Measurements from ENCODE around the gene TBX3.

TBX3 gene

DNA sequence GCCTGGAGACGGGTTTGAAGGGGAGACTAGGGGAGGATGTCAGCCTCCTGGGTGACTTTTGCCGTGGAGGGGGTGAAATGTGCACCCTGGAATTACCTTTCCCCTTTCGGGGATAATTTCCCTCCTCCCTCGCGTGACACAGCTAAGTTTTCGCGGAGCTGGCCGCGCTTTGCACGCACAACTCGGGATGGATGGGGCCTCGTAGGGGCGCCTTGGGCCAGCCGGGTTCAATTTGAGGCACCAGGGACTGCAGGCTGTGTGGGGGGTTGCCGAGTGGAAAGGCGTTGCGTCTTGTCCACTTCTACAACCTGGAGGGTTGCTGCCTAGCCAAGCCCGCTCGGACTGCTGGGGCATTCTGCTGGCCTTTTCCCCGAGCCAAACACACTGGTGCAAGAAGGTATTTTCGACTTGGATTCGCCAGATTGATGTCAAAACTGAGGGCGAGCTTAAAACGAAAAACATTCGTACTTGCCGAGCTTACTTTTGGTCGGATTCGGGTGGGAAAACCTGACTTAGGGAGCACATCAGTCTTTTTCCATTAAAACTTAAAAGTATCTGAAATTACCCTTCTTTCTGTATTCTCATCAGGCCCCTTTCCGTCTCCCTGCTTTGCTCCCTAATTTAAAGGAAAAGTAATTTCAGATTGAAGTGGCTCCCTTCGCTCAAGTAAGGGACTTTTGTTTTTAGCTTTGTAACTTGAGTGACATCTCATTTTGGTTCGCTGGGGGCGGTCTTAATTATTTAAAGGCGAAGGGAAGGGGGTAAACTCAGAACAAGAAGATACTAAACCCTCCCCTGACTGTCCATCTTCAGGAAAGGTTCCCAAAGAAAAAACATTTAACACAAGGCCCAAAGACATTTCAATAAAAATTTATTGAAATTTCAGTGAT is 14.3 kb downstream of the TBX3 start:
- peak; percentile 74 for DNase-seq

DNA sequence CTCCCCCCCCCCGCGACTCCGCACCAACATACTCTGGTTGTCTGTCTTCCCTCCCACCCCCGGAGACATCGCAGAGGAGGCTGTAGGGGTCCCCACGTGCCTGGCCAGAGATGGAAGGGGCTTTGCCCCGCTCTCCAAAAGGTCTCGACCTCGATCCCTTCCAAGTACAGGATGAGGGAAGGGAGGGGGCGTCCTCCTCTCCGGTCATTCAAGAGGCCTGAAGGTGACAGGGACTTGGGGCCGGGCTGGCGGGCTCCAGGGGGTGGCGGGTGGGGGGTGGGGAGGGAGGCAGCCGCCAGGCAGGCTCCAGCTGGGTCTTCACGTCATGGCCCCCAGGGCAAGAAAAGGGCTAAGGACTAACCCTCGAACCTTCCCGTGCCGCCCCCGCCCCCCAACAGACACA is 15.1 kb downstream of the TBX3 start:
- DNase-seq: no peak

DNA sequence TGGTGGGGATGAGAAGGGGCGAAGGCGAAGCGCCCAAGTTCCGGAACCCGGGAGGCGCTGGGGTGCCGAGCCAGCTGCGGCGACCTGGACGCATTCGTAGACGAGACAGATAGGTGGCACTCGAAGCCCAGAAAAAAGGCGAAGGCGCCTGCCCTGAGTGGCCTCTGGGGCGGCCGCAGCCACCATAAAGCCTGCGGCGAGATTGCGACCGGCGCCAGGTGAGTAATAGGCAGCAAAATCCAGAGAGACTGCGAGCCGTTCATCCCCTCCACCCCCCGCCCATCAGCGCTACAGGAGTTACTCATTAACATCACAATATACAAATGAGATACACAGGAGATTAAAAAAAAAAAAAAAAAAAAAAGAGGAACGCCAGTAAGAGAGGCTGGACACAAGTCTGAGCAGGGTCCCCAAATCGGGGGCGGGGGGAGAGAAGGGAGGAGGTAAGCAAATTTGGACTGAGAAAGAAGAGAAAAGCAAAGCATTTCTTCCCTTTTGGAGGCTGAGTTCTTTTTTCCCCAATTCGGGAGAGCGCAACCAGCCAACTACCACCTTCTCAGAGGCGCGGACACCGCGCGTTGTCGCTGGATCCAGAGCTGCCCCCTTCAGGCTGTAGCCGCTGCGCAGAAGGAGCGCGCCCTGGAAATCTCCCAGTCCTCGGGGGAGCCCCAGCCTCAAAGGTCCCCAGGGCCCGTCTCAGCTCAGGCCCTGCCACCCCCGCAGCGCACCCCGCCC is 15.7 kb downstream of the TBX3 start:
- DNase-seq: peak; percentile 88

DNA sequence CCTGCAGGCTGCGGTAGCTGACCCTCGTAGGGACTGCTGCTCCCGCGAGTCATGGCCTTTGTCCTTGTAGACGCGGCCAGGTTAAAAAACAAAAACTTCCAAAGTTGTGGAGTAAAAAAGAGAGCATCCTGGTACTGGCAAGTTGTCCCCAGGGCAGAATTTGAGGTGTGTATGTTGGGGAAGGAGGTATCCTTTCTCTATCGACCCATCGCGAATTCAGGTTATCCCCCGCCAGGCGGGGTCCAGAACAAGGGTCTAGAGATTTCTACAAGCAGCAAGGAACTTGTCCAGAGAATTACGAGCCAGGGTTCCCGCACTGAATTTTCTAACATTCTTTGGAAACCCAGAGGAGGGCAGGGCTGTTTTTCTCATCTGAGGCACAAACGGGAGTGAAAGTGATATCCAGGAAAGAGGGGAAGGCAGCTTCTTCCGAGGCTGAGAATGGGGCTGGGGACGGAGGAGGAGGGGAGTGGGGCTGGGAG is 16.3 kb downstream of the TBX3 start:
- peak; percentile 60 for DNase-seq

DNA sequence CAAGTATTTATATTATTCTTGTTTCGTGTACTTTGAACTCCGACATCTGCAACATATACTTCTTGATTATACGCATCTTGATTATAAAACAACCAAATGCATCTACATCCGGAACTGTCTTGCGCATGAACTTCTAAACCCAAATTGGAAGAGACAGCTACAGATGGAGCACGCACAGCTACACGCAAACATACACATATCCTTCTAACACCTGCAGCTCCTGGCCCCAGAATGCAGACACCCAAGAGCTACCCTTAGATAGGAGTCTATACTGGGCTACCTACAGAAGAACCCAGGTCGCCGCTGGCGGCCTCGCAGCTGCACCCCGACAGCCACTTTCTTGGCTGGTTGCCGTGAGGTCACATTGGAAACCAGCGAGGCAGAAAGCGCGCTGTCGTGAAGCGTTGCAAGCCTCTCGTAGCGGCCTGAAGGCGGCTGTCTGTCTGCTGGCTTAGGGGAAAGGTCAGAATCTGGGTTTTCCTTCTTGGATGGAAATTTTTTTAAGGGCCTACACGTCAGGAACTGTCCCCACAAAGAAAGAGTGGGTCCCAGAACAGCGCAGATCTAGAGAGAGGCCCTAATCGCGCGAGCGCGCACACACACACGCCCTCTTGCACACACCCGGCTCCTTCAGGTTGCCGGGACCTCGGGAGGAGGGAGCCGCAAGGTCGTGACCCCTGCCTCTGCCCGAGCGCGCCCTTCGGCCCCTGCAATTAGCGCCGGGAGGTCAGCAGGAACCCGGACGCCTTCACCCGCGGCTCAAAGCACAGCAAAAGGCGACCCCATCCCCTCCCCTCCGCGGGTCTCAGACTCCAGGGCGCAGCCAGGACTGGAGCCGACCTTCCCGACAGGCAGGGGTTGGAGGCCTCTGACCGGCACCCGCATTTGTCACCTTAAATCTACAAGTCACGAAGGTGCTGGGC is 17.0 kb downstream of the TBX3 start:
- DNase-seq: peak; percentile 63

DNA sequence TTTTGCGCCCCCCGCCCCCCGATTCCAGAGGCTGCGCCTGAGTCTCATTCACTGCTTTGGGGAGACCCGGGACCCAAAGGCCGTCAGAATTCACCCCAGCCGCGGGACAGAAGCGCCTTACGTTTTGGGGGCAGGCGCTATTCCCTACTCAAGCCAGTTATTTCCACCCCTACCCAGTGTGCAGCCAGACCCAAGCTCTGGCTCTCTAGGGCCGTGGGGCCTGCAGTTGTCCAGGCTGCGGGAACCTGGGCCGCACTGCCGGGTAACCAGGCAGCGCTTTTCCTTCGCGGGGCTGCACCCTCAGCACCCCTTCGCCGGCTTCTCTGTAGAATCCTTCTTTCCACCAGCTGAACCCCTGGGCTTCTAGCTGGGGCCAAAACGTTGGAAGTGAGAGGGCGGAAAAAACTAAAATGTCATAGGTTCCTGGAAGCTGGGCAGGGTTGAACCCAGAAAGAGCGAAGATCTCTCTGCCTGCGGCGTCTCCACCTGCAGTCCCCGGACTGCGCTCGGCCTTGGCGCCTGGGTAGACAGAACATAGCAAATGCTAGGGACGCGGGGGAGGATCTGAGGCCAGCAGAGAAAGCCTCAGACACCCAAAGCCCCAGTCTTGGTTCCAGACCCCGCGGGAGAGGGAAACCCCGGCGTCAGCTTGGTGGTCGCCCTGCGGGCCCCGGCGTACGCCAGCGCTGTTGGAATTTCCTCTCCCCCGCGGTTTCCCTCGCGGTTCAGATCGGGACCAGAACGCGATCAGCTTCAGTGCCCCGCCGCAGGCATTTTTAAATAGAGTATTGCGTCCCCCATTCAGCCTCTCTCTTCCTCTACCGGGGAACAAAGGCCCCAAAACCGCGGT is 18.3 kb downstream of the TBX3 start:
- DNase-seq: peak; percentile 79

DNA sequence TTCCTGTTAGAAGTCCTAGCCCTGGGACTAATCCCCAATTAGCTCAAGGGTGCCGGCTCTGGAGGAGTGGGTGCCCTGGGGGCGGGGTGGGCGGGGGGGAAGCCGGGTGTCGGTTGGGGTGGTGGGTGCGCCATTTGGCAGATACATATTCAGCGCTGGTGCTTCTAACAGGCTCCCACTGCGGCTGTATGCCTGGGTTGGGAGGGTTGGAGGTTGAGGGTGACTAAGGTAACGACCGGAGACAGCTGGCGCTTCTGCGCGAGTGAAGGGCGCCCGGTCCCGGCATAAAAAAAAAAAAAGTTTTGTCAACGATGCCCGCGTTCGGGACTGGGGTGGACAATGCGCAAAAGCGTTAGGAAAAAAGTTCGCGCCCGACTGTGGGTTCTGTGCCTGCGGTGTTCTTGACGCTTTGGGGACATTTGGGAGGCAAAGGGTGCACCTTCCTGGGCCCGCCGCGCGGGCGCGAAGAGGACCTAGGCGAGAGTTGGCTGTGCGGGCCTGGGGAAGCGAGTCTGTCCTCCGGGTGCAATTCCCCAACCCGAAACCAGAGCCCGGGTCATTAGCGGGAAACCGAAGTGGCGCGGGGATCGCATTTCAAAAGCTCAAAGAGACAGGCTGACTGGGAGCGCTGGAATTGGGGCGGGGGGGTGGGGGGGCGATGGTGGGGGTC is 19.2 kb downstream of the TBX3 start:
- DNase-seq: peak; percentile 59

DNA sequence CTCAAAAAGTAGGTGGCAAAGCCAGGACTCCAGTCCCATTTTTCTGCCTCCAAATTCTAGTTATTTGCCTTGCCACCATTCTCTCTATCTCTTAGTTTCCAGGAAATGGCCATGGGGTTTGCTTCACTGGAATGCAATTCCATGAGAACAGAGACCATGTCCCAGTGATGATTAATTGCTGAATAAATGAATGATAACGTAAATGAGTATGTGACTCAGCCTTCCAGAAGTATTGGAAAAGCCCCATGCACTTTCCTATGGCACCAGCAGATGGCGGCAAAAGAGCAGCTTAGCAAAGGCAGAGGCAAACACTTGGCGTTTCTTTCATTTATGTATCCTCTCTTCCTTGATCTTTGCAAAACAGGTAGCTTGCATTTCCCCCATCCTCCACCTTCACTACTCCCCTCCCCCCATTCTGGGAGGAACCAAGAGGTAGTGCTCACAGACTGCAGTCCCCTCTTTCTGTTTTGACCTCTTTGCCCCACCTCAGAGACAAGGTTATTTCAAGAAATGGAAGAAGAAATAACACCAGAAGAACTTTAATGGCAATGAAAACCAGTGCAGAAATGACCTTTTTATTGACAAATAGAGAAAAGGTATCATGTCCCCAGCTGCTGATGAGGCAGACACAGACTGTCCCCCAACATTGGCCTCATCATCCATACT is 21.3 kb downstream of the TBX3 start:
- peak; percentile 35 for DNase-seq

DNA sequence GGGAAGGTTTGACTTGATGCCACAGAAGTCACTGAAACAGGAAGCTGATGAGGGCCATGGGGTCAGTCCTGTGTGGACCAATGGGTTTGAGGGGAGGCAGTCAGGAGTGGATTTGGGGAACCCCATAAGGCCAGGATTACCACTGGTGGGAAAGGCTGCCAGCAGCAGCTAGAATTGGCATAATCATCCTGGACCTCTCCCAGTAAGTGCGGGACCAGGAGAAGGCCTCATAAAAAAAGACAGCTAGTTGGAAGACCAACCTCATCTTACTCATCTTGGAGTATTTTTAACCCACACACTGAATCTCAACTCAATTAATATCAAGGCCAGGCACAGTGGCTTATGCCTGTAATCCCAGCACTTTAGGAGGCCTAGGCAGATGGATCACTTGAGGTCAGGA is 22.7 kb downstream of the TBX3 start:
- no peak for DNase-seq

DNA sequence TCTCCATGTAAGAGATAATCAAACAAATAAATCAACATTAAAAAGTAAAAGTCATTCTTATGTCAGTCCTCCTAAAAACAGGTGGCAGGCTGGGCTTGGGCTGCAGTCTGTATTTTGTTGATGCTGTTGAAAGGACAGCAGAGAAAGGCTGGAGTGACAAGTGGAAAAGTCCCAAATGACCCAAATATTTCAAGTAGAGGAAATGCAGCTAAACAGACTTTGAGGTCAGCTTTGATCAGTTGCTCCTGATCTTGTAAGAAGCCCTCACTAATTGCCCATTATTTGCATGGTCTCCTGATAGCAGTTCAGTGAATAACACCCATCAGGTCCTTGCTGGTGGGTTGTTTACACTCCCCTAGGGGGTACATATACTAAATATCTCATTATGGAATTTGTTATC is 24.9 kb downstream of the TBX3 start:
- no peak for DNase-seq

DNA sequence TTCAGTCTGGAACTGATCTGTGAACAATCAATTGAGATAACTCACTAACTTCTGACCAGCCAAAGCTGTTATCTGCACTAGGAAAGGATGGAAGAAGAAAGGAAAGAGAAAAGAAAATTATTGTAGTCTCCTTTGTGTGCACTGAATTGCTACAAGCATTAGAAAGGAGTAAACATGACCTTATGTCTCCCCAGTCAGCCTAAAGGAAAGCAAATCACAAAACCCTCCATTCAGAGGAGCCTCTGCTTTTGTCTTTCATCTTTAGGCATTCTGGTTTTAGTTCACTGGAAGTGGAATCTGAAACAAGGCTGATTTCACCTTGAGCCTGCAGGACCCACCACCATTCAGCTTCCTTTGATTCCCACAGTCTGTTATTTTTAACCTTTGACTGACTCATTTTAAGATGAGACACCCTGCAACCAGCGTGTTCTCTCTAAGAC is 26.0 kb downstream of the TBX3 start:
- DNase-seq: no peak

DNA sequence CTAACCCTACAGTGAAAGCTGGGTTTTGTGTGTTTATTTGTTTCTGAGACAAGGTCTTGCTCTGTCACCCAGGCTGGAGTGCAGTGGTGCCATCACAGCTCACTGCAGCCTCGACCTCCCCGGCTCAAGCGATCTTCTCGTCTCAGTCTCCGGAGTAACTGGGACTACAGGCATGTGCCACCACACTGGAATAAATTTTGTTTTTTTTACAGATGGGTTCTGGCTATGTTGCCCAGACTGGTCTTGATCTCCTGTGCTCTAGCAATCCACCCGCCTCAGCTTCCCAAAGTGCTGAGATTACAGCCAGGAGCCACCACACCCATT is 26.4 kb downstream of the TBX3 start:
- no peak for DNase-seq

DNA sequence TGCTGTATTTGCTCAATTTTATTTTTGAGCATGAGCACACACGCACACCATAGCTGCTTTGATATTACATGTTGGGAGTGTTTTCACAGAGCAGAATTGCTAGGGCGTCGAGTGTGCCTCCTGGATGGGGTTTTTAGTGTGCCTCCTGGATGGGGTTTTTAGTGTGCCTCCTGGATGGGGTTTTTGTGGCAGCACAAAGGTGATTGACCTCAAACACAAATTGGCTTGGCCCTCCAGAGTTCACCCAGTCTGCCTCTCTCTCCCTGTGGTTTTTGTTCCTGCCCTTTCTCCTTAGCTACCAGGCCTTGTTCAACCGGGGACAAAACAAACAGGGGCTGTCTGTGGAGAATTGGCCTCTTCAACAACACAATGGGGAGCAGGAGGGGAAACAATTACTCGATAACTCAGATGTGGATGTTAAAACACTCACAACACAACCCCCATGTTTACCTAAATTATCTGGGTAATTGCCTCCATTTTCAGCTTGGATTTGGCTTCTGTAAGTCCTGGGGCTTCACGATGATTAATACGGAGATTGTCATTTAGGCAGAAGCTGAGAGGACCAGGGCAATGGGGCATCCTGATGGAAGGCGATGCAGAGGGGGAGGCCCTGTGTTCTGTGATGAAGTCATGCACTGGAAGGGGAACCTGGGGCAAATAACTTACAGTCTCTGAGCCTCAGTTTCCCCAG is 26.9 kb downstream of the TBX3 start:
- no peak for DNase-seq

DNA sequence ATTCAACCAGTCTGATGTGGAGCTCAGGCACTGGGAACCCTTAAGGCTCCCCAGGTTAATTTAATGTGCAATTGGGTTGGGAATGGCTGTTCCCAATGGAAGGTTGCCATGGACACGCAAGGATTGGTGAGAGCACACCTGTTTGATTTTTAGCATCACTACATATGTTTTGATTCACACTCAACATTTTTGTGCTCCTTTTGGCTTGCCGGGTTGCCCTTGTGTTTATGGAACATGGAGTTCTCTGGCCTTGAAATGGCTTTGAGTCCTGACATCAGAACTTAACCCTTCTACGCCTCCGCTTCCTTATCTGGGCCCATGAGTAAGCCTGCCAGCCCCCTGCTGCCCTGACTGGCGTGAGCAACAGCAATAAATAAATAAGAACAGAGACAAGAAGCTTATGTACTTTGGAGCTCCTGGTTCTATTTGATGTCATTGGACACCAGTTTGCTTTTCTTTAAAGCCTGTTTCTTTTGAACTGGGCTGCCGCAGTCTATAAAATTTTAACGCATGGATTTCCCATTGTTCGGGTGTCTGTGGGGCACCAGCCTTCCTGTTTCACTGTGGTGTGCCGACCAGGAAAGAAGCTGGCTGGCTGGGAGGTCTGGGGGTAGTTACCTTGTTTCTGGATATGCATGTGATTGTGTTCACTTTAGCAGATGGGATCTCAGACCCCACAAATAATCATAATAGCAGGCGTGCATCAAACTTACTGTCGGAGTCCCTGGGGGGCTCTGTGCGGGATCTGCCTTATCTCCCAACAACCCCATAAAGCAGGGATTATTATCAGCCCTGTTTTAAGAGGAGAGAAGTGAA is 27.8 kb downstream of the TBX3 start:
- no peak for DNase-seq

DNA sequence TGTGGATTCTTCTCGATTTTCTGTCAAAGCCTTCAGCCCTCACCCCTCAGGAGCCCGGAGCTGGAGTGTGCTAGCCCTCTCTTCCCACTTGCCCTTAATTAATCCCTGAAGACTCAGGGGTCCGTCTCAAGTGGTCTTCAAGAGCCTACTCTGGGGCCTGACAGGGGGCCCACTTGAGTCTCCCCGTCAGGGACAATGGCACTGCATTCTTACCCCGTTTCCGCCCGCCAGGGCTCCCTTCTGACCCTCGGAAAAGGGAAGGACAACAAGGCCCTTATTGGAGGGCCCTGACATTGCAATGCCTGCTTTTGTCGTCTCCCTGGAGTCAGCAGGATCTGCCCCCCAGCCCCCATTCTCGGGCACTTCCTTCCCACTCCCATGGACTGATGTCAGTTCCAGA is 34.4 kb downstream of the TBX3 start:
- DNase-seq: no peak

DNA sequence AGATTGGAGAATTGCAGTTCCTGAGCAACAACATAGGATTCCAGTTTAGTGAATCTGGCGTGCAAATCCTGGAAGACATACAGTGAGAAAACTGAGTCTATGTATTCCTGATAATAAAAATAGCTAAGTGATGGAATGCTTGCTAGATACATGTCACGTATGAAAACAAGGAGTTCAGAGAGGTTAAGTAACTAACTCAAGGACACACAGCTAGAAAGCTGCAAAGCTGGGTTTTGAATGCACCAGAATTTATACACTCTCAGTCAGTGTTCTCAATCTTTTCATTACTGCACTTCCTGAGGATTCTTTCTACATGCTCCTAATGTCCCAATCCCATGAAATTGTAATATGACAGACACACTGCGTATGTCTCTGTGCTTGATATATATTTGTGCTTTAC is 35.3 kb downstream of the TBX3 start:
- DNase-seq: no peak

DNA sequence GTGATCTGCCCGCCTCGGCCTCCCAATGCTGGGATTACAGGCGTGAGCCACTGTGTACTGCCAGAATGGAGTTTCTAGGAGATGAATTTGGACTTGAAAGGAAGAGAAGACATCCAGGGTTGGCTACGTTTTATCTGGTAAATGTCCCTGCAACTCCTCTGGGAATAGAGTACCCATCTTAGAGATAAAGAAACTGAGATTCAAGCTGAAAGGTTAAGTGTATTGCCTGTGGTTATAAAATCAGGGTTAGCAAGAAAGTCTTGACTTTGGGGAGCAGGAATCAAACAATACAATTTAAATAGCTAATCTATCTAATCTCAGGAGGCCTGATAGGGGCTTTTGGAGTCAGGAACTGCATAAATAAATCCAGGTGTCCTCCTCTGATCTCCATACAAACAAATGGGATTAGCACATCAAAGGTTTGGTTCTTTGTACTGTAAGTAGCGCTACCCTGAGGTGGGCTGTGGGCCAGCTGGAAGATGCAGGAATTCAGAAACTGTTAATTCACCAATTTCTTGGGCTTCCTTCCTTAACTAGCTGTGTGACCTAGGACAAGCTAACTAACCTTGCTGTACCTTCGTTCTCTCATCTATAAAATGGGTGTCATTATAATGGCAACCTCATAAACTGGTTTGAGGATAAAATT is 45.1 kb downstream of the TBX3 start:
- DNase-seq: no peak

DNA sequence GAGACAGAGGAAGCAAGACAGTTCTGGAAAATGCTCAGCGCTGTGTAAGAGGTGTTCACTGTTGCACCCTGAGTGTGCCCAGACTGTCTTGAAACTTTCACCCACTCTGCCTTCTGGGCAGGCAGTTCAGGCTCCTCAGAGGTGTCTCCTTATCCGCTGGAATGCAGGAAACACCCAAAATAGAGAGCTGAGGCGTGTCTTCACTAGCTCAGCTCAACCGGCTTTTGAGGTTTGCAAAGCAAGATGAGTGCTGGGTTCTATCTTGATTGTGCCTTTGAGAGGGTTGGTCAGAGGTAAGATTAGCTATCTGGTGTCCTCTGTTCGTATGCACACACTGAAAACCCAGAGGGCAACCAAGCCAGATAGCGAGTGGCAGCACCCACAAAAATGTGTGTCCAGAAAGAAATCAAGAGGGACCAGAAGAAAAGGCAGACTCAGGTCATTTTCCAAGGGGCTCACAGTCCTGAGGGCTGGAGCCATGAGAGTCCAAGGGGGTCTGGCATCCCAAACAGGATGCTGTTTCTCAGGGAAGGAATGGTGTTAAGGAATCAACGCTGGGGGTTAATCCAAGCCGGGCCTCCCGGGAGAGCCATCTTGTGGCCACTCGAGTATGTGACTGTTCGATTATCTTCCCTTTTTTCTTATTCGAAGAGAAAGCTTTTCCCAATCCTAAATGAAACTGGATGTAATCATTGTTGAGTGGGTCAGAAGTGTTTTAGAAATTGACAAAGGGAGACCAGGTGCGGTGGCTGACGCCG is 47.1 kb downstream of the TBX3 start:
- DNase-seq: no peak

All from right kidney (tissue), 1 donor.